ENCODE results near the gene FREM2.

The FREM2 gene

DNA sequence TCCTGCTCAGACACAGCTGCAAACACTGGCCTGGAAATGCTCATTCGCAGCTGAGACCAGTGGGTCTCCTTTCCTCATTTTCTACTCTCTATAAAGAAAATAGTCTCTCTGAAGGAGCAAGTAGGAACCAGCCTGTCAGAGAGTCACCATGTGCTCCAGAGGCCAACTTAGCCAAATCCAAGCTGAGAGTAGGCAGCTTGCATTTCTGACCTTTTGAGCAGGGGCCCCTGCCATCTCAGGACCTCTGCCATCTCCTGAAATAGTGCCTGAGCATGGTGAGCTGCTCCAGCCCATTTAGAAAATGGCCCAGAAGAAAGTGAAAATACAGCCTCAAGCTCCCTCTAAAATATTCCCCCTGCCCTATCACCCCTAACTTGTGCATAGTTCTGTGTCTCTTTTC lies 208.2 kb downstream of the FREM2 start:
- TF ChIP-seq, protein P1, sequence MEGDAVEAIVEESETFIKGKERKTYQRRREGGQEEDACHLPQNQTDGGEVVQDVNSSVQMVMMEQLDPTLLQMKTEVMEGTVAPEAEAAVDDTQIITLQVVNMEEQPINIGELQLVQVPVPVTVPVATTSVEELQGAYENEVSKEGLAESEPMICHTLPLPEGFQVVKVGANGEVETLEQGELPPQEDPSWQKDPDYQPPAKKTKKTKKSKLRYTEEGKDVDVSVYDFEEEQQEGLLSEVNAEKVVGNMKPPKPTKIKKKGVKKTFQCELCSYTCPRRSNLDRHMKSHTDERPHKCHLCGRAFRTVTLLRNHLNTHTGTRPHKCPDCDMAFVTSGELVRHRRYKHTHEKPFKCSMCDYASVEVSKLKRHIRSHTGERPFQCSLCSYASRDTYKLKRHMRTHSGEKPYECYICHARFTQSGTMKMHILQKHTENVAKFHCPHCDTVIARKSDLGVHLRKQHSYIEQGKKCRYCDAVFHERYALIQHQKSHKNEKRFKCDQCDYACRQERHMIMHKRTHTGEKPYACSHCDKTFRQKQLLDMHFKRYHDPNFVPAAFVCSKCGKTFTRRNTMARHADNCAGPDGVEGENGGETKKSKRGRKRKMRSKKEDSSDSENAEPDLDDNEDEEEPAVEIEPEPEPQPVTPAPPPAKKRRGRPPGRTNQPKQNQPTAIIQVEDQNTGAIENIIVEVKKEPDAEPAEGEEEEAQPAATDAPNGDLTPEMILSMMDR (IDR thresholded peaks at IDR 0.05; ENCODE audit: low read length, missing control alignments) = no peak
- no peak overlapping the region for H3K4me3 ChIP-seq (replicated peaks; ENCODE audit: low read depth, low read length)

DNA sequence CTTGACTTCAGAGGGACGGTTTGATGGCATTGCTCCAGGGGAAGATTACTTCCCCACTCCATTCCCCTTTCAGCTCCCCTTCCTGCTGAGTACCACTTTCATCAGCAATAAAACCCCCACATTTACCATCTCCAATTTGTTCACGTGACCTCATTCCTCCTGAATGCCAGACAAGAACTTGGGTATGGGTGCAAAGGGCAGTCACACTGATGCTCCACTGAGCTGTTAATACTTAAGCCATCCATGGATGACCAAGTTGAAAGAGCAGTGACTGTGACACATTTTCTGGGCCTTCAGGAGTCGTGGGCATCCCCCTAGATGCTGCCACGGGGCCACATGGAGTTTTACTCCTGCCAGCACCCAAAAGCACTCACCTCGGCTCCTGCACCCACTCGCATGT lies 210.6 kb downstream of the FREM2 start:
- no peak for DNase-seq (ENCODE audit: low read depth)
- no peak overlapping the region for H3K4me3 ChIP-seq (replicated peaks; ENCODE audit: low read depth, low read length)
- TF ChIP-seq, protein P1 (IDR thresholded peaks at IDR 0.05; ENCODE audit: low read length, missing control alignments) = no peak

More for the DNA sequence above, 208.2 kb downstream of the FREM2 start:
- DNase-seq (ENCODE audit: low read depth) = no peak

DNA sequence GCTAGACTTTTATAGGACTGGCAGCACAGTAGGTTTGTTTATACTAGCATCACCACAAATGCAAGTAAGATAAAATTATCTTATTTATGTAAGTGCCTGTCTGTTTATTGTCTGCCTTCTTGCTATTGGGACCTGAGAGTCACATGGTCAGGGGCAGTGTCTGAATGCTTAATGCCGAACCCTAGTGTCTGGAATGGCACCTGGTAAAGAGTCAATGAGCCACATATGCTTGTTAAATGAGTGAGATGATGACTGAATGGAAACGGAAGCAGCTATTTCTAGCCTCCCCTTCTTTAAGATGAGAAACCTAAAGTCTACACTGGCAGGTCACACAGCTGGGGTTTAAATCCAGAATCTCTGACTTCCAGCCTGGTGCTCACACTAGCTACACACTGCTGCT lies 211.6 kb downstream of the FREM2 start:
- H3K4me3 ChIP-seq (replicated peaks; ENCODE audit: low read depth, low read length) = no peak overlapping the region
- DNase-seq (ENCODE audit: low read depth) = no peak
- TF ChIP-seq, protein P1 (IDR thresholded peaks at IDR 0.05; ENCODE audit: low read length, missing control alignments) = no peak

DNA sequence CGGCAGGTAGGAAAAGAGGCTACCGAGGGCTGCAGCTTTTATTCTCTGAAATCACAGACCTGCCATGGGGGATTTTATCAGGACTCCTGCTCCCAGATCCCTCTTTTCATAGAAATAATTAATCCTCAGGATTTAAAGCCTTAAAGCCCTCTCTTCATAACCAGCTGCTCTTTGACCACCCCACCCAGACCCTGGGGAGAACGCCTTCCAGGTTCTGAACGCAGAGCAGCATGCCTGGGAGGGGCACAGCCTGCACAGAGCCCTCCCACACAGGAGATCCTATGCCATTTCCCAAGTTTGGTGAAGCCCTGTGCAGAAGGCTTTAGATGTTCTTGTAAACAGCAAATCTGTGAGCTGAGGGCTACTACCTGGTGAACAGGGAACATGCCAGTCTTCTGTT lies 212.7 kb downstream of the FREM2 start:
- no peak overlapping the region for H3K4me3 ChIP-seq (replicated peaks; ENCODE audit: low read depth, low read length)
- TF ChIP-seq, protein P1 (IDR thresholded peaks at IDR 0.05; ENCODE audit: low read length, missing control alignments) = no peak
- no peak for DNase-seq (ENCODE audit: low read depth)

DNA sequence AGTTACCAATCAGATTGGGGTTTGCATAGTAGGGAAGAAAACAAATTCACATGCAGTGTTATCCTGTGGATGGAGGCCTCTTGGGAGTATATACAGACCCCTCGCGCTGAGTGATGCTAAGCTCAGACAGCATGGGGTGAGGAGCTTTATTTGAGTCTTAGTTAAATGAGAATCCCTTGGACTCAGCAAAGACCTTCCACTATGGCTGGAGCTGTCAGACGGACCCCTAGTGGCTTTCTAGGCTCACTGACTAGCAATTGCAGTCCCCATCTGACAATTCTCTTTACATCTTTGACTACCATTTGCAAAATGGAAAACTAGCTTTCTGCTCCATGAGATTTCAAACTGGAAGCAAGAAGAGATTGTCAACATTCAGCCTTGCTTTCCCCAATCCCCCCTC lies 213.3 kb downstream of the FREM2 start:
- no peak overlapping the region for H3K4me3 ChIP-seq (replicated peaks; ENCODE audit: low read depth, low read length)
- TF ChIP-seq, protein P1 (IDR thresholded peaks at IDR 0.05; ENCODE audit: low read length, missing control alignments) = peak; percentile 6
- no peak for DNase-seq (ENCODE audit: low read depth)

DNA sequence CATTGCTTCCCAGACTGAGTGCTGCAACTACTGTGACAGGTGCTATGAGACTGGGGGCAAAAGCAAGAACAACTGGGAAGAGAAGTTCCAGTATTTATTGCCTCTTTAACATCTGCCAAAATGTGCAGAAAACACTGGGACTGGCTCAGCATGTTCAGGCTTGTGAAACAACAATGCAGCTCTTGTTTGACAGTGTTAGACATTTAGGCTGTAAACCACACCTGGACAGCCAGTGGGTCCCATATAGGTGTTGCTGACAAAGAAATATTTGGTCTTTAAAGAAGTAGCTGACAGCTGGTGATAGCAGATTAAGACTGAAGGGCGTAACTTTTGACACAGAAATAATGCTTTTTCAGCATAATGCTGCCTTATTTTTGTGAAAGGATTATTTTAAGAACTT lies 215.7 kb downstream of the FREM2 start:
- TF ChIP-seq, protein P1 (IDR thresholded peaks at IDR 0.05; ENCODE audit: low read length, missing control alignments) = no peak
- H3K4me3 ChIP-seq (replicated peaks; ENCODE audit: low read depth, low read length) = no peak overlapping the region
- DNase-seq (ENCODE audit: low read depth) = no peak

DNA sequence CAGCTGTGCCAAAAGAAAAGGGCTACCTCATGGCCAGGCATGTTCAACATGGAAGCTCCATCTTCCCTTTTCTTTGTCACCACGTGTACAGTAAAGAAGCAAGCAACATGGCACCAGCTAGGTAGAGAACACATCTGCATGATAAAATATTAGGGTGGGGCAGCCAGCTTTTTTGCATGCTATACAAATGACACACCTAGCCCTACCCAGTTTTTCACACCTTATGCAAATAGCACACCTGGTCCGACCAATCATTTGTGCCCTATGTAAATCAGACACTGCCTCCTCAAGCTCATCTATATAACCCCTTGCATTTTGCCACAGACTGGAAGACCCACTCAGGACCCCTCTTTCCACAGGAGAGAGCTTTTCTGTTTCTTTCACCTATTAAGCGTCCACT lies 218.2 kb downstream of the FREM2 start:
- DNase-seq (ENCODE audit: low read depth) = no peak
- H3K4me3 ChIP-seq (replicated peaks; ENCODE audit: low read depth, low read length) = no peak overlapping the region
- TF ChIP-seq, protein P1 (IDR thresholded peaks at IDR 0.05; ENCODE audit: low read length, missing control alignments) = no peak

Data from fibroblast of pulmonary artery (primary cell).